ENCODE data around the gene CYSRT1.
A peak's percentile ranks its signal among the peaks of the same experiment; 100 is the strongest.

CYSRT1 gene

DNA sequence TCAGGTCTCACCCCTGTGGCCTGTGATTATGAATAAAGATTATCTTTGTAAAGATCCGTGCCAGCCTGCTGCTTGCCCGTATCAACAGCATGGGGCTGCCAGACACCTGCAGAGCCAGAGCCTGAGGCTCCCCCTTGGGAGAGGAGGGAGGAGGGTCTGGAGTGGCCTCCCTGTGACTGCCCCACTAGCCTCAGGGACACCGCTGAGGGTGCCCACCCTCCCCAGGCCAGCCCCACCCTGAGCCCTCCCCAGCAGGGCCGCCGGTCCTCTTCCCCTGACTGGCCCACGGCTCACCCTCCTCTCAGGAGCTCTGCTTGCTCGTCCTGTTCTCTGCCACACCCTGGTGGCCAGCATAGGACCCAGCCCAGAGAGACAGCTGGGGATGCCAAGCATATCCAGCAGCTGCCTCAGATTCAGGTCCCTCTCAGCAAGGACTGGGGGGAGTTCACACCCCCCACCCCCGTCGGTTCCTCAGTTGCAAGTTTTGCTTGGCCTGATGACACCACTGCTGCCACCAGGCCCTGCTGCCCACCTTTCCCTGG is 34.6 kb upstream of the CYSRT1 start:
- no peak for DNase-seq (ENCODE audit: low read depth in 2 of 2, low spot score in 1 of 2)

DNA sequence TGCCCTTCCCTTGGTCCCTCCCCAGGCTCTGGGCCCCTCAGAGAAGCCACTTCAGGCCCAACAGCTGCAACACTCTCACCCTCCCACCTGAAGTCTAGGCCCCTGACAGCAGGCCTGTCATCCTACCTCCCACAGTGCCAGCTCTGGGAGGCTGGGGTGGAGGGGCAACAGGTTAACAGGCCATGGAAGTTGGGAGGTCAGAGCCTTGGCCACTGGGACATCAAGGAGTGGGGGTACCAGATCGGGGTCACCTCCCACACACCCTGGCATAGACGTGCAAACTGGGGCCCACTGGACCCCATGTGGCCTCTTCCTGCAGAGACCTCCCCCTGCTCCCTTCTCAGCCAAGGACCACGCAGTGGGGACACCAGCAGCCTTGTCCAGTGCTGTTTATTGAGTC is 33.7 kb upstream of the CYSRT1 start:
- DNase-seq (ENCODE audit: low read depth in 2 of 2, low spot score in 1 of 2) = no peak

DNA sequence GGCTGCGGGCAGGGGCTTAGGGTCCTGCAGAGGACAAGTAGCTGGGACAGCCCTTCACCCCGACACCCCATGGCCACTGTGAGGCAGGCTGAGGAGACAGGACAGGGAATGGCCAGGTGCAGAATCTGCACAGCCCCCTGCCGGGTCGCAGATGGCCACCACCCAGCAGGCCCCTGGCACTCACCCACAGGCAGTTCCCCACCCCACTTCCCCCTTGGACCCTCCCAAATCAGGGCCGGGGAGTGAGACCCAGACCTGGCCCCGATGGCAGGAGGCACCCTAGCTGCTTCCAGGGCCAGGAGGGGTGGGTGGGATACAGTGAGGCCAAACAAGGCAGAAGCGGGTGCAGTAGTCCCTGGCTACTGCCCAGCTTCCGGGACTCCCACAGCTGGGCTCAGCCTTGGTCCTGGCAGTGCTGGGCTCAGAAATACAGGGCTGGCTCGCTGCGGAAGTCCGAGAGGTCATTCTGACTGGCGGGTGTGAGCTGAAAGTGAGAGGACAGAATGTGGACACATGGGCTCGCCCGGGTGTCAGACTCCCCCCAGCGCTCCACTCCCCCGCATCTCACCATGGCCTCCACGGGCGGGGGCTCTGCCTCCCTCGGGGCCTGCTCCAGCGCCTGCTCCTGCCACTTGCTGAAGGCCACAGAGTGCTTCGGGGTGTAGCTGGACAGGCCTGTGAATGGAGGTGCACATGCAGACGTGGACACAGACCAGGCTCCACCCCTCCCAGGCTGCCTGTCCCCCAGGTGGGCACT is 33.1 kb upstream of the CYSRT1 start:
- no peak for DNase-seq (ENCODE audit: low read depth in 2 of 2, low spot score in 1 of 2)

DNA sequence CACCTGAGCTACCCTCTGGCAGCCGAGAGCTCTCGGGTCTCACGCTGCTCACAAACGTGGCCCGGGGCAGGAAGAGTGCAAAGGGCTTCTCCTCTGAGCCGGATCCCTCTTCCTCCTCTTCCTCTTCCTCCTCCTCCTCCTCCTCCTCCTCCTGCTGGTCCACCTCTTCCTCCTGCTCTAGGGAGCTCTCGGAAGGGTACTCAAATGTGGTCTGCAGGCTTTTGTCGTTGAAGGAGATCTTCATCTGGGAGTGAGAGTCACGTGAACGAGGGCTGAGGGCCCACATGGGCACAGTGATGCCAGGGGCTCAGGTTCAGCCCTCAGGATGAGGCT is 32.6 kb upstream of the CYSRT1 start:
- no peak for DNase-seq (ENCODE audit: low read depth in 2 of 2, low spot score in 1 of 2)

DNA sequence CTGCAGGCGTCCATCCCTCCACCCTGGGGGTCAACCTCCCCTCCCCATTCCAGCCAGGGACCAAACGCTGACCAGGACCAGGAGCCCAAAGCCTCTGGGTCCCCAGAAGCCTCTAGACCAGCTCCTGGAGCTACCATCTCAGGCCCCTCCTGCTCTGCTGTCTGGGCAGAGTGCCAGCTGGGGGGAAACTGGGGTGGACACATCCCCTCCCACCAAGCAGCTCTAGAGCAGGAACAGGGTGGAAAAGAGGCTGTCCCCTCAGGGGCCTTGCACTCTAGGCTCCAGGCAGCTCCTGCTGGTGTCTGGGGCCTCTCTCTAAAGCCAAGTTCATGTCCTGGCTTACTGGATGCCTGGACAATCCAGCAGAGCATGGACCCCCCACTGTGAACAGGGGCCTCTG is 32.1 kb upstream of the CYSRT1 start:
- DNase-seq (ENCODE audit: low read depth in 2 of 2, low spot score in 1 of 2) = no peak

DNA sequence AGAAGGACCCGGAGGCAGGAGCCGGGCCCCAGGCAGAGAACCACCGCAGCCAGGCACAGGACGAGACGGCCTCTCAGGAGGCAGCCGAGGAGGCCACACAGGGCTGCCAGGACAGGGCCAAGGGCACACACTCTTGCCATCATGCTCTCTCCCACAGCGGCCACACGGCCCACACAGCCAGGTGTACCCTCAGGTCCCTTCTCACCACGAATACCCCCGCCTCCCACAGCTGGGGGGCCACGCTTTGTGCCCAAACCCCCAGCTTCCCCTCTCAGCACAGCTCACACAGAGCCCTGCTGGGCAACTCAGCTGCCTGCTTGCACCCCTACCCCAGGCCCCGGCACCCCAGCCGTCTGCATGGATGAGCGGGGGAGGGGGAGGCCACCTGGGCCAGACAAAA is 31.2 kb upstream of the CYSRT1 start:
- DNase-seq (ENCODE audit: low read depth in 2 of 2, low spot score in 1 of 2) = no peak

DNA sequence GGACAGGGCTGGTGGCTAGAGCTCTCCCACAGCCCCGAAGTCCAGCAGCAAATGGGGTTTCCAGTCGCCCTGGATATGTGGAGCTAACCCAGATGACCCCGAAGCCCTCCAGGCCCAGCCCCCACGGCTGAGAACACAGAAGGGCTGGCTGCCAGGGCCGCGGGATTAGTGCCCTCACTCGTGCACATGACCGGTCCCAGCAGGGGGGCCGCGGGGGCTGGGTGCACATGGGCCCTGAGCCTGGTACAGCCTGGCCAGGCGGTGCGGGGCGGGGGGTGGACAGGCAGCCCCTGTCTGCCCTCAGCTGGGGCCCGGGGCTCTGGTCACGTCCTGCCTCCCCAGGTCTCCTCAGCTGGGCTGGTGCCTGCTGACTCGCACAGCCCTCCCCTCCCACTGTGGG is 30.6 kb upstream of the CYSRT1 start:
- no peak for DNase-seq (ENCODE audit: low read depth in 2 of 2, low spot score in 1 of 2)

DNA sequence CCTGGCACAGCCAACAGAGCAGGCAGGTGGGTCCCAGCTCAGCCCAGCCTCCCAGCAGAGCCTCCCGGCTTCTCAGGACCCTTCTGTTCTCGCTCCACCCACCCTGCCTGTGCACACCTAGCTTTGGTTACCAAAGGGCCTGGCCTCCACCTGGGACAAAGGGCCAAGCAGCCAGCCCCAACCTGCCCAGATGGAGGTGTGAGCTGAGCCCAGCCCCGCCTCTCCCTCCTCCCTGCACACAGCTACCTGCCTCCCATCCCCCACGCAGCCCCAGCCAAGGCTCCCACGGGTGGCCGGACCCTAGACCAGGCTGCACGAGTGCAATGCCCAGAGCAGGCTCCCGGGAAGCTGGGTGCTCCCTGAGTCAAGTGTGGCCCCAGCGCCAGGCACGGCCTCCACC is 30.1 kb upstream of the CYSRT1 start:
- no peak for DNase-seq (ENCODE audit: low read depth in 2 of 2, low spot score in 1 of 2)

DNA sequence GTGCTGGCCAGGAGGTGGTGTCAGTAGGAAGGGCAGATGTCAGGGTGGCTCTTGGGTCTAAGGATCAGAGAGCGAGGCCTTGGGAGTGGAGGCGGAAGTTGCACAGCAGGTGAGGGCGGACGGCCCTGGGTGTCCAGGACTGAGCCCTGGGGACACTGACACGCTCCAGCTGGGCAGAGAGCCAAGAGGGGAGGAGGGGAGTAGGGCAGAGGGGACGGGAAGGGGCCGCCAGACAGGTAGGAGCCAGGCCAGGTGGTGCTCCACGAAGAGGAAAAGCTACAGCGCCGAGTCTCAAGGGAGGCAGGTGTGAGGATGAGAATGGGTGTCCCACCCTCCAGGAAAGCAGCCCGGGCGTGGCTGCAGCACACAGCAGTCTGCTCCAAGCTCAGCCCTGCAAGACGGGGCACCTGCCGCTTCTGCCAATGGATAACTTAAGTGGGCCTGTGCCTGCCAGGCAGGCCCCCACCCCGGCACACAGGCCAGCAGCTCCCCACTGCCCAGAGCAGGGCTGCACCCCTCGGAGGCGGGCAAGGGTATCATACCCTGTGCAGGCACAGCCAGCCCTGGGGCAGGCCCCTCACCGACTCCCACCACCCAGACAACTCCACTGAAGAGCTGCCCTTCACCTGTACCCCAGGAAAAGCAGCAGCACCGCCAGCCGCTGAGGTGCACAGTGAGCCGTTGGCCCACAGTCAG is 29.3 kb upstream of the CYSRT1 start:
- DNase-seq (ENCODE audit: low read depth in 2 of 2, low spot score in 1 of 2) = no peak

DNA sequence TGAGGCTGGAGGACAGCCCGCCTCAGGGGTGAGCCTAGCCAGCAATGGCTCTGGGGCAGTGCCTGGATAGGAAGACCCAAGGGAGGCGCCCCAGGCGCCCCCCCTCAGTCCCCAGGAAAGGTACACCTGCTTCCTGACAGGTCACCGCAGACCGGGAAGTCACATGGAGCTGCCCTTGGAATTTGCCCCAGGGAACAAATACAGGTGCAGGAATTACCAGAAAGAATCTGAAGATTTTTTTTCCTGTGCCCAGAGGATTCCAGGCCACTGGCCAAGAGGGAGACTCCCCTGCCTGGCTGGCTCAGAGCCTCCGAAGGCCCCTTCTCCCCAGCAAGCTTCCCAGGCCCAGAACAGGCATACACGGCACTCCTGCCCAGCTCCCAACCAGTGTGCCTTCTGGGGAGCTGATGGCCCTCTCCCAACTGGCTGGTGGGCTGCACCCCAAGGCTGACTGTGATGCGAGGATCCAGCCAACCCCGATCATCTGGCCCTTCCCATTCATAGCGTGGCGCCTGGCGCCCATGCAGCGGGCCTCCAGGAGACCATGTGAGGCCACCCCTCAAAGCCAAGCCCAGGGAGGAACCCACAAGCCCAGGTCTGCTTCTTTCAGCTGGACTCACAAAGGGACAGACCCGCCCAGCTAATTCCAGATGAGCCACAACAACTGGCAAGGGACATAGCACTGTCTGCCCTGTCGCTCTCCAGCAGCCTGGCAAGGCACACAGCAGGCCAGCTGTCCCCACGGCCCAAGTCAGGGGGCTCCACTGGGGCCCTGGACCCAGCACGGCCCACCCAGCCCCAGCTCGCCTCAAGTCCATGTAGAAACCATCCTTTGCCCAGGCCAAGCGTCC is 26.7 kb upstream of the CYSRT1 start:
- no peak for DNase-seq (ENCODE audit: low read depth in 2 of 2, low spot score in 1 of 2)

DNA sequence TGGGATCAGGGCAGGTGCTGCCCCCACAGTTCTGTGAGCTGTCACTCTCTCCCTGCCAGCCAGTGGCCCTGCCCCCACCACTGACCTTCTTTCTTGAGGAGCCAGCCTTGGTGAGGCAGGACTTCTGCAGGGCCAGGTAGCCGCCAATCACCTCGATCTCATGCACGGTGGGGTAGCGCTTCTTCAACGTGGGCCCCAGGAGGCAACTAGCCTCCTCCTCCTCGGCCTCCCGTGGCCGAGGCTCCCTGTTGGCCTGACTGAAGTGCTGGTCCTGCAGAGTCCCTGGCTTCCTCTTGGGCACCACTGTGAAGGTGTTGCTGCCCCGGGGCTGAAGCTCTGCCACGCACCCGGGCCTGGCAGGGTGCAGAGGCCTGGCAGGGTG is 26.1 kb upstream of the CYSRT1 start:
- DNase-seq (ENCODE audit: low read depth in 2 of 2, low spot score in 1 of 2) = no peak

DNA sequence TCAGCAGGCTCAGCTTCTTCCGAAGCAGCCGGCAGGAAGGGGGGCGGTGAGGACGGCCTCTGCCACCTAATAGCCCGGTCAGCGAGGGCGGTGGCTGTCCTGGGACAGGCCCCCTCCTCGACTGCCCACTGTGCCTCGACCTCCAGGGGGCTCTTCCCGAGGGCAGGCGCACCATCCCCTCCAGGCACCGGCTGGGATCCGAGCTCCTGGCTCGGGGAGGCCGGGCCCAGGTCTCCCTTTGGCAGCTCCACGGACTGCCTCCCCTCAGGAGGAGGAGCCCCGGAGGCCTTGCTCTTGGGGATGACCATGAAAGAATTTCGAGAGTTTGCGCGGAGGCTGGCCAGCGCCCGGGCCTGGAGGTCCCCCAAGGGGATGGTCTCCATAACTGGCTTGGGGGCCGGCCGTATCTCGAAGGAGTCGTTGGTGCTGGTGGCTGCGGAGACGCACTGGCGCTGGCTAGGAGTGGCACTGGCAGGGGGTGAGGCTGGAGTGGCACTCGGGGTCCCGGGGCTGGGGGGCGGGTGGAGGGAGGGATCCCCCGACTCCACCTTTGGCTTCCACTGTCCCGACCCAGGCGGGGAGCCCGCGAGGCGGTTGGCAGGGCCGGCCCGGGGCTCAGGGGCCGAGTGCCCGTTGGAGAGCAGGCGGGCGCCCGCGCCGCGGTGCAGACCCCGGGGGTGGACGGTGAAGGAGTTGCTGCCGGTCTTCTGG is 25.4 kb upstream of the CYSRT1 start:
- no peak for DNase-seq (ENCODE audit: low read depth in 2 of 2, low spot score in 1 of 2)

DNA sequence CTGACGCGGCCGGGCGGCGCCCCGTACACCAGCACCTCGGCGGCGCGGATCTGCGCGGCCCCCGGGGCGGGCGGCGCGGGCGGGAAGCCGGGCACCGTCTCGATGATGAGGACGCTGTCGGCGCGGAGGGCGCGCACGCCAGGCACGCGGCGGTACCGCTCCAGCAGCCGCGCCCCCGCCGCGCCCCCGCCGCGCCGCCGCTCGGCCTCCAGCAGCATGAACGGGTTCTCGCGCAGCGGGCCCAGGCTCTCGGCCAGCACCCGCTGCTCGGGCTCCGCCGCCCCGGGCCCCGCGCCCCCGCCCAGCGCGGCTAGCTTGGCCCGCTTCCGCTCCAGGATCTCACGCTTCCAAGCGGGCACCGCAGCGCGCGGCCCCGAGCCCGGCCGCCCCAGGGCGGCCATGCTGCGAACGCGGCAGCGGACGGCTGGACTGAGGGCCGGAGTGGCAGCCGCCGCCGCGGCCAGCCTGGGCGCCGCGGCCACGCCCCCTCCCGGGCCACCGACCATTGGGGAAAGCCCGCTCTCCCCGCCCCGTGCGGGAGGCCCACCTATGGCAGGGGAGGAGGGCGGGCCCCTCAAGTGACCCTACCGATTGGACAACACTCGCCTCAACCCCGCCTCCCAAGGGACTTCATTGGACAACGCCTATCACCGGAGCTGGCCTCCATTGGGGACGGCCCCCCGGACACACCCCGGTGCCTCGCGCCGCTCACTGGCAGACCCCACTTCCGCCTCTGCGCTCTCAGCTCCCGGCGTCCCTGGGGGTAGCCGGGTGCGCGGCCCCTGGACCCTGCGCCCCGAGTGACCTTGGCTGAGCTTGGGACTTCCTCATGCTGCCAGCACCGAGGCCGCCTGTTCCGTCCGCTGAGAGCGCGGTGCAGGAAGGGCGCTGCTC is 24.4 kb upstream of the CYSRT1 start, which contains the start of gene TPRN:
Gene TPRN (minus strand): TSS at position 431 of the 894 bp plus-strand sequence. CDS start 30 bp downstream, at position 401.
- peak; percentile 95 for DNase-seq (ENCODE audit: low read depth in 2 of 2, low spot score in 1 of 2)

DNA sequence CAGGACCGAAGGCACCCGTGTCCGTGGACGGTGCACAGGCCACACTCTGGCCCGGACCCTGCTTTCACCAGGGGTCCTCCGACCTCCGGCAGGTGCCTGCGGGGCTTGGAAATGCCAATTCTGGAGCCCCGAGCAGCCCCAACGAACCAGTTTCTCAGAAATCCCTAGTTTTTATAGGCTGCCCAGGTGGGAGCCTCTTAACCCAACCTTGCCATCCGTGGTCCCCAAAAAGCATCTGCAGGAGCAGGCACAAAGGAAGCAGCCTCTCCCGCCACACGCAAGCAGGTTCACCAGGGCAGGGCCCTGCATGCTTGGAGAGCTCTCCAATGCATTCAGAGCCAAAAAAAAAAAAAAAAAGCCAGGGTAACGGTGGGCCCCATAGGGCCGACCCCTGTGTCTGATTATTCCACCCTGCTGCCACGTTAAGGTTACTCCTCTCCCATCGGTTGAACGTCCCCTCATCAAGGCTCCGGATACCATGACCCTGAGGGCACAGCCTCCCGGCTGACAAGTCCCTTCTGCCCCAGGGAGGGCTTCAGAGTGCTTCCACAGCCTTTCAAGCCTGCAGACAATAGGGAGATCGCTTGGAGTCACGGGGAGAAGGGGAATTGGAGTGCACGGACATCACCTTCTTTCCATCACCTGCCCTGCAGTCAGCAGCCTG is 23.6 kb upstream of the CYSRT1 start:
- DNase-seq (ENCODE audit: low read depth in 2 of 2, low spot score in 1 of 2) = no peak

DNA sequence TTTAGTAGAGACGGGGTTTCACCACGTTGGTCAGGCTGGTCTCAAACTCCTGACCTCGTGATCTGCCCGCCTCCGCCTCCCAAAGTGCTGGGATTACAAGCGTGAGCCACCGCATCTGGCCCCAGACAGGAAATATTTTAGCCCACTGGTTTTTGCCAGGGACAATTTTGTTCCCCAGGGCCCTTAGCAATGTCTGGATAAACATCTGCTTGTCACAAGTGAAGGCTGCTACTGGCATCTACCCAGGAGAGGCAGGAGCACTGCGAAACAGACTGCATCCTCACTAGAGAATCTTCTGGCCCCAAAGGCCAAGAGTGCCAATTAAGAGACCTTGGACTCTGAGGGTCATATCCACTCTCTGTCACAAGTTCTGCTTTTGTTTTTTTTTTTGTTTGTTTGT is 22.0 kb upstream of the CYSRT1 start:
- no peak for DNase-seq (ENCODE audit: low read depth in 2 of 2, low spot score in 1 of 2)

DNA sequence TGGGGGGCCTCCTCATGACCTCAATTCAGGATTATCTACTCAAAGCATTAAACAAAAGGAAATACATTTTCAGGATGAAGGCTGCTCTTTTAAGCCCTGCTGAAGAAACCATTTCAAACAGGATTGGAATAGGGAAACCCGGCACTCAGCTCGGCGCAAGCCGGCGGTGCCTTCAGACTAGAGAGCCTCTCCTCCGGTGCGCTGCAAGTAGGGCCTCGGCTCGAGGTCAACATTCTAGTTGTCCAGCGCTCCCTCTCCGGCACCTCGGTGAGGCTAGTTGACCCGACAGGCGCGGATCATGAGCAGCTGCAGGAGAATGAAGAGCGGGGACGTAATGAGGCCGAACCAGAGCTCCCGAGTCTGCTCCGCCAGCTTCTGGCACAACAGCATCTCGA is 20.2 kb upstream of the CYSRT1 start:
- DNase-seq (ENCODE audit: low read depth in 2 of 2, low spot score in 1 of 2) = no peak

DNA sequence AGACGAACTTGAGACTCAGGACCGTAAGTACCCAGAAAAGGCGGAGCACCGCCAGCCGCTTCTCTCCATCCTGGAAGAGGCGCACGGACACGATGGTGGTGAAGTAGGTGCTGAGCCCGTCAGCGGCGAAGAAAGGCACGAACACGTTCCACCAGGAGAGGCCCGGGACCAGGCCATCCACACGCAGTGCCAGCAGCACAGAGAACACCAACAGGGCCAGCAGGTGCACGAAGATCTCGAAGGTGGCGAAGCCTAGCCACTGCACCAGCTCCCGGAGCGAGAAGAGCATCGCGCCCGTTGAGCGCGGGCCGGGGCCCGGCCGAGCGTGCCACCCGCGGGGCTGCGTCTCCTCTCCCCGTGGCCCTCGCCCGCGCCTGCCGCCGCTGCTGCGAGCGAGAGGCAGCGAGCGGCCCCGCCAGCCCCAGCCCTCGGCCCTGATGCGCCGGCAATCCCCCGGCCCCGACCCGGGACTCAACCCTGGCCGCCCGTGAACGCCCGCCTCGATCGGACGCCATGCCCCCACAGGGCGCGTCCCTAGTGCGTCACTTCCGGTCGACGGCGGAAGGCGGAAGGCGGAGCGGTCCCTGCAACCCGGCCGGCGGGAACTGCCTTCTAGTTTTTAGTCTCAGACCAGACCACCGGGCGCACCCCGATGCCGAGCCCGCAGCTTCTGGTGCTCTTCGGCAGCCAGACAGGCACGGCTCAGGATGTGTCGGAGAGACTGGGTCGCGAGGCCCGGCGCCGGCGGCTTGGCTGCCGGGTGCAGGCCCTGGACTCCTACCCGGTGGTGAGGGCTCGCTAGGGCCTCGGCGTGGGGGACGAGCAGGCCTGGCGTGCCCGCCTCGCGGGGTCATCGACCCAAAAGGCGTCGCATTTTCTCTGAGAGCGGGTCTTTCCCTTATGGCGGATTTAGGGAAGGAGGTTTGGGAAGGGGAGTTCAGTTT is 19.6 kb upstream of the CYSRT1 start, which contains the start of the genes NDOR1 and TMEM203:
Gene NDOR1 (plus strand): TSS at position 575 of the 944 bp plus-strand sequence. CDS start 78 bp downstream, at position 653.
Gene TMEM203 (minus strand): TSS at position 523 of the 944 bp plus-strand sequence. CDS start 234 bp downstream, at position 289.
- peak; percentile 88 to 89 for DNase-seq (ENCODE audit: low read depth in 2 of 2, low spot score in 1 of 2)

DNA sequence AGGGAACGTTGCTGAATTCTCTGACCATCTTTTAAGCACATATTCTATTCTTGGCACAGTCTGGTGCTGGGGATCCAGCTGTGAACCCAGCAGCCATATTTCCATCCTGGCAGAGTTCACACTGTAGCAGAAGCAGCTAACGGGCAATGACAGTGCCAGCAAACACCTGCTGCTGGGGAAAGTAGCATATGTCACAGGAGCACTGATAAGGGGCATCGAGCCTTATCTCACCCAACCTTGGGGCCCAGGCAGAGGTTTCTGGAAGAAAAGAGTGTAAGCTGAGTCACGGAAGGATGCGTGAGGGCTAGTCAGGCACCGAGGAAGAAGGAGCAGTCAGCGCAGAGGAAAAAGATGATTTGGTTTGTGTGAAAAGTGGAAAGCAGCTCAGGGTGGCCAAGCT is 18.4 kb upstream of the CYSRT1 start:
- DNase-seq (ENCODE audit: low read depth in 2 of 2, low spot score in 1 of 2) = no peak

Measured in stimulated activated CD8-positive, alpha-beta memory T cell treated with anti-CD3 and anti-CD28 coated beads, Interleukin-4, amount 100 ng/mL, for 1 hour (primary cell).